GM12892 (cell line): Measurements from ENCODE around the gene LRPAP1.

ENCODE experiments used
- POLR2A ChIP-seq: IDR thresholded peaks from 2 replicates; pipeline ENCODE4 v1.6.1; 2011; ENCODE audit warnings: low read depth, low read length, control low read depth
- POLR2AphosphoS5 ChIP-seq: IDR thresholded peaks from 2 replicates; pipeline ENCODE4 v1.6.1; 2011; ENCODE audit warnings: low read depth, low read length, control low read depth

DNA sequence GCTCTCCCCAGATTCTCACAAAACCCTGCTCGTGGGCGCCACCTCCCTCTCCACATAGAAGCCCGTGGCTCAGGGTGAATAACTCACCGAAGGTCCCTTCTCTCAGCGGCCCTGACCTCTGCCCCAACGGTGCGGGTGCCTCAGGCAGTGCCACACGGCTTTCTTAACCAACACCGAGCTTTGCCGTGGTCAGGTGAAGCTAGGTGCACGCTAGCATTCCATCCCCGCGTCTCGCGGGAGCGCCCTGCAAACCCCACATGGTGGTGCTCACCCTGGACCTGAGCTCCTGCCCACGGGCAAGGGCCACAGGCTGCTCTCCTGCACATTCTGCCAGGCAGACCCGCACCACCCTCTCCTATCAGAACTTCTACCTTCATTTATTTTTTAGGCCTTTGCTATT, 18.4 kb downstream of the LRPAP1 start:
- TF ChIP-seq POLR2A (no peak), POLR2AphosphoS5 (no peak)
